K562 (cell line): ENCODE measurements around the gene PLEKHH3. TPM values are rescaled to one million over a fixed set of nuclear protein-coding genes. Genes with fewer than 3 reads are reported as not detected.

Experiments
- ARID1B ChIP-seq: fragments of 450-650 bp; IDR thresholded peaks from 2 replicates; pipeline ENCODE4 v1.6.1; 2016; ENCODE audit warnings: antibody characterized with exemption, mild to moderate bottlenecking, inconsistent platforms
- ARID2 ChIP-seq: fragments of 450-650 bp; IDR thresholded peaks from 2 replicates; pipeline ENCODE4 v1.6.1; 2017; ENCODE audit warnings: antibody characterized with exemption, mild to moderate bottlenecking
- E2F3 ChIP-seq: fragments of 250-450 bp; sonication (Bioruptor Pico); IDR thresholded peaks from 2 replicates; pipeline ENCODE4 v1.4.0; 2020; ENCODE audit warnings: mild to moderate bottlenecking
- ESRRA ChIP-seq: fragments of 450-650 bp; IDR thresholded peaks from 2 replicates; pipeline ENCODE4 v1.6.1; 2014; ENCODE audit warnings: low read depth, mild to moderate bottlenecking, moderate library complexity, borderline replicate concordance
- GATAD2A ChIP-seq: fragments of 450-650 bp; IDR thresholded peaks from 2 replicates; pipeline ENCODE4 v1.6.1; 2017
- GTF2F1 ChIP-seq: IDR thresholded peaks from 2 replicates; pipeline ENCODE4 v1.6.1; 2011; ENCODE audit warnings: low read depth, low read length, improper control_type of control experiment
- HDGF ChIP-seq: fragments of 450-650 bp; IDR thresholded peaks from 2 replicates; pipeline ENCODE4 v1.6.1; 2016
- KLF16 ChIP-seq: IDR thresholded peaks from 2 replicates; pipeline ENCODE4 v1.6.1; 2016; ENCODE audit warnings: antibody characterized with exemption
- MEF2D ChIP-seq: conservative IDR thresholded peaks from 2 replicates; pipeline ENCODE4 v1.6.1; 2016; ENCODE audit warnings: low read depth, missing genetic modification characterization, missing compliant biosample characterization
- NFE2 ChIP-seq: IDR thresholded peaks from 2 replicates; pipeline ENCODE4 v1.6.1; 2014; ENCODE audit warnings: antibody characterized with exemption, low read depth
- NFIX ChIP-seq: fragments of 250-450 bp; sonication (Bioruptor Pico); IDR thresholded peaks from 2 replicates; pipeline ENCODE4 v1.4.0; 2020; ENCODE audit warnings: low read depth, mild to moderate bottlenecking, moderate library complexity
- NFYB ChIP-seq: IDR thresholded peaks from 2 replicates; pipeline ENCODE4 v1.6.1; 2011; ENCODE audit warnings: mild to moderate bottlenecking, moderate library complexity; ENCODE audit not compliant: insufficient read length; ENCODE audit errors: extremely low read depth
- NR1H2 ChIP-seq: sonication (generic); formaldehyde crosslinking; IDR thresholded peaks from 2 replicates; pipeline ENCODE4 v1.4.0; 2020; ENCODE audit warnings: mild to moderate bottlenecking, missing genetic modification reagents
- NR2C1 ChIP-seq, 2 experiments: fragments of 450-650 bp; IDR thresholded peaks; 2 replicates each; pipeline ENCODE4 v1.6.1; 2017; ENCODE audit warnings: mild to moderate bottlenecking in 2 of 2, antibody characterized with exemption in 1 of 2, inconsistent platforms in 1 of 2, missing compliant biosample characterization in 1 of 2, missing genetic modification characterization in 1 of 2
- POLR2A ChIP-seq: fragments of 450-650 bp; conservative IDR thresholded peaks from 2 replicates; pipeline ENCODE4 v1.6.1; 2016
- POLR2AphosphoS5 ChIP-seq: IDR thresholded peaks from 2 replicates; pipeline ENCODE4 v1.6.1; 2011; ENCODE audit warnings: mild to moderate bottlenecking, low read depth, low read length, moderate library complexity; ENCODE audit not compliant: control insufficient read depth, insufficient read depth
- POU5F1 ChIP-seq: fragments of 150-350 bp; IDR thresholded peaks from 2 replicates; pipeline ENCODE4 v1.6.1; 2014; ENCODE audit warnings: borderline replicate concordance, low read length, low read depth, mild to moderate bottlenecking; ENCODE audit not compliant: partially characterized antibody
- SMAD2 ChIP-seq: fragments of 150-350 bp; IDR thresholded peaks from 2 replicates; pipeline ENCODE4 v1.6.1; 2014; ENCODE audit warnings: low read depth, mild to moderate bottlenecking, low read length
- TCF7L2 ChIP-seq: fragments of 150-350 bp; IDR thresholded peaks from 2 replicates; pipeline ENCODE4 v1.6.1; 2016; ENCODE audit warnings: low read depth, mild to moderate bottlenecking, low read length, moderate library complexity
- YBX1 ChIP-seq: fragments of 450-650 bp; IDR thresholded peaks from 2 replicates; pipeline ENCODE4 v1.7.1; 2016; ENCODE audit warnings: mild to moderate bottlenecking
- ZNF143 ChIP-seq: sonication (generic); formaldehyde crosslinking; IDR thresholded peaks from 2 replicates; pipeline ENCODE4 v1.9.0; 2022; ENCODE audit warnings: mild to moderate bottlenecking, missing genetic modification reagents
- ZNF174 ChIP-seq: fragments of 250-450 bp; sonication (Bioruptor Pico); IDR thresholded peaks from 2 replicates; pipeline ENCODE4 v1.4.0; 2020; ENCODE audit warnings: mild to moderate bottlenecking
- ZNF707 ChIP-seq: fragments of 250-450 bp; sonication (Bioruptor Pico); conservative IDR thresholded peaks from 2 replicates; pipeline ENCODE4 v1.8.0; 2022; ENCODE audit warnings: inconsistent platforms, mild to moderate bottlenecking, moderate library complexity
- polyA plus RNA-seq, 8 experiments: library from polyadenylated mRNA; depleted of rRNA in 4 of 8; stranded (reverse) in 5 of 8; unstranded in 3 of 8; fragments of >200 nt; fragmentation: Nextera tagmentation in 2 of 8; fragmentation: Illumina TruSeq in 1 of 8; extraction: Ambion mirVana in 2 of 8; extraction: Trizol in 1 of 8; gene quantifications; 2 replicates each; pipeline versions ENCODE4 v1.2.1 to v1.2.3, GENCODE V29; 2011 to 2014; ENCODE audit warnings: inconsistent platforms in 1 of 8, missing spikeins in 1 of 8
- total RNA-seq, 7 experiments: library from RNA; depleted of rRNA in 6 of 7; stranded (reverse); fragments of >200 nt in 6 of 7; fragmentation: Illumina TruSeq in 2 of 7; extraction: Trizol in 2 of 7; gene quantifications; 2 replicates each; pipeline versions ENCODE4 v1.2.1 to v1.2.3, GENCODE V29; 2011 to 2021; ENCODE audit warnings: low replicate concordance in 1 of 7
- TF ChIP-seq, protein P1 (sequence below): fragments of 250-450 bp; sonication (Bioruptor Pico); IDR thresholded peaks from 2 replicates; pipeline ENCODE4 v1.4.0; 2020; ENCODE audit warnings: borderline replicate concordance
- TF ChIP-seq, protein P2 (sequence below): fragments of 450-650 bp; formaldehyde crosslinking; IDR thresholded peaks from 2 replicates; pipeline ENCODE4 v1.4.0; 2020; ENCODE audit warnings: mild to moderate bottlenecking, moderate library complexity
- TF ChIP-seq, protein P3 (sequence below): fragments of 450-650 bp; IDR thresholded peaks from 2 replicates; pipeline ENCODE4 v1.6.1; 2016; ENCODE audit warnings: missing biosample characterization, missing genetic modification characterization
- TF ChIP-seq, protein P4 (sequence below): fragments of 450-650 bp; IDR thresholded peaks from 2 replicates; pipeline ENCODE4 v1.6.1; 2017; ENCODE audit warnings: mild to moderate bottlenecking, moderate library complexity

Gene PLEKHH3
- total and polyA plus RNA-seq, 9 of the 15 experiments (the other 6 are each of a cell fraction or from before 2014, with no cell fraction given): 0.58 to 34.5 (median 5.0) TPM

DNA sequence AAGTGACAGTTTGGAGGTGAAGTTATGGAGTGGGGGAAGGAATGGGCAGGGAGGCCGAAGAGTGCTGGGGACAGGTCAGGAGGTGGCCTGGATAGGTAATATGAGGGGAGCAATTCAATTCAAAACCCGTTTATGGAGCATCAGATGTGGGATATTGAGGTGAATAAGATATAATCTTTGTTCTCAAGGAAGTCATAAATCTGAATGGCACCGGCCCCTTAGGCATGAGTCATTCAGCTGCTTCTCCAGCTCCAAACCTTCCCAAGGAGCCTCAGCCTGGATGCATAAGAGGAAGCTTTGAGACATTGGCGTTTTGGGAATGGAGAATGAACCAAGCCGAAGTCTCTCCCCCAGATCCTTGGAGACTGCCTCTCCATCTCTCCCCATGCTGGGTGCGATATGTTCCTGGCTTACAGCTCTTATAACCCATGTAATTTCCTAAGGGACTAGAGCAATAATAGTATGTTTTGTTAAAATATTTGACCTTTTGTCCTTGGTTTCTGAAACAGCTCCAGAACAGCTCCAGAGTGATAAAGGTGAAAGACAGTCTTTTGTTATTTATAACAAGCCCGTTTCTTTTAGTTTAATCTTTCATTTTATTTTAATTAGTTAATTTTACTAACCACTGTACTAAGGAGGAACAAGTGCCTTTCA is 16.0 kb downstream of the PLEKHH3 start (continued):
- no peak for TF ChIP-seq NR2C1 (IDR thresholded peaks at IDR 0.05)
- TF ChIP-seq NR2C1 (tag; IDR thresholded peaks at IDR 0.05): no peak
- TF ChIP-seq YBX1: no peak
- TF ChIP-seq POU5F1: no peak
- TF ChIP-seq E2F3: no peak
- TF ChIP-seq ESRRA: peak; percentile 95; the same call in 1 of the 2 replicates
- TF ChIP-seq, protein P1, sequence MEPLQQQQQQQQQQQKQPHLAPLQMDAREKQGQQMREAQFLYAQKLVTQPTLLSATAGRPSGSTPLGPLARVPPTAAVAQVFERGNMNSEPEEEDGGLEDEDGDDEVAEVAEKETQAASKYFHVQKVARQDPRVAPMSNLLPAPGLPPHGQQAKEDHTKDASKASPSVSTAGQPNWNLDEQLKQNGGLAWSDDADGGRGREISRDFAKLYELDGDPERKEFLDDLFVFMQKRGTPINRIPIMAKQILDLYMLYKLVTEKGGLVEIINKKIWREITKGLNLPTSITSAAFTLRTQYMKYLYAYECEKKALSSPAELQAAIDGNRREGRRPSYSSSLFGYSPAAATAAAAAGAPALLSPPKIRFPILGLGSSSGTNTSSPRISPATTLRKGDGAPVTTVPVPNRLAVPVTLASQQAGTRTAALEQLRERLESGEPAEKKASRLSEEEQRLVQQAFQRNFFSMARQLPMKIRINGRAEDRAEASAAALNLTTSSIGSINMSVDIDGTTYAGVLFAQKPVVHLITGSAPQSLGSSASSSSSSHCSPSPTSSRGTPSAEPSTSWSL (CRISPR knock-in tag): no peak
- no peak for TF ChIP-seq ZNF174 (CRISPR knock-in tag)
- TF ChIP-seq, protein P2, sequence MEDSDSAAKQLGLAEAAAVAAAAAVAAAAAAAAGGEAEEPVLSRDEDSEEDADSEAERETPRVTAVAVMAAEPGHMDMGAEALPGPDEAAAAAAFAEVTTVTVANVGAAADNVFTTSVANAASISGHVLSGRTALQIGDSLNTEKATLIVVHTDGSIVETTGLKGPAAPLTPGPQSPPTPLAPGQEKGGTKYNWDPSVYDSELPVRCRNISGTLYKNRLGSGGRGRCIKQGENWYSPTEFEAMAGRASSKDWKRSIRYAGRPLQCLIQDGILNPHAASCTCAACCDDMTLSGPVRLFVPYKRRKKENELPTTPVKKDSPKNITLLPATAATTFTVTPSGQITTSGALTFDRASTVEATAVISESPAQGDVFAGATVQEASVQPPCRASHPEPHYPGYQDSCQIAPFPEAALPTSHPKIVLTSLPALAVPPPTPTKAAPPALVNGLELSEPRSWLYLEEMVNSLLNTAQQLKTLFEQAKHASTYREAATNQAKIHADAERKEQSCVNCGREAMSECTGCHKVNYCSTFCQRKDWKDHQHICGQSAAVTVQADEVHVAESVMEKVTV (CRISPR knock-in tag): no peak
- TF ChIP-seq GTF2F1: no peak
- peak; percentile 37; the same call in 1 of the 2 replicates for TF ChIP-seq GATAD2A
- TF ChIP-seq ZNF143 (CRISPR knock-in tag): no peak
- TF ChIP-seq POLR2AphosphoS5: no peak
- TF ChIP-seq, protein P3, sequence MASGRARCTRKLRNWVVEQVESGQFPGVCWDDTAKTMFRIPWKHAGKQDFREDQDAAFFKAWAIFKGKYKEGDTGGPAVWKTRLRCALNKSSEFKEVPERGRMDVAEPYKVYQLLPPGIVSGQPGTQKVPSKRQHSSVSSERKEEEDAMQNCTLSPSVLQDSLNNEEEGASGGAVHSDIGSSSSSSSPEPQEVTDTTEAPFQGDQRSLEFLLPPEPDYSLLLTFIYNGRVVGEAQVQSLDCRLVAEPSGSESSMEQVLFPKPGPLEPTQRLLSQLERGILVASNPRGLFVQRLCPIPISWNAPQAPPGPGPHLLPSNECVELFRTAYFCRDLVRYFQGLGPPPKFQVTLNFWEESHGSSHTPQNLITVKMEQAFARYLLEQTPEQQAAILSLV (tag): no peak
- TF ChIP-seq ARID1B: peak; percentile 83
- no peak for TF ChIP-seq NFIX (CRISPR knock-in tag)
- TF ChIP-seq ZNF707 (CRISPR knock-in tag): no peak
- no peak for TF ChIP-seq SMAD2
- no peak for TF ChIP-seq NR1H2
- TF ChIP-seq NFE2: peak; percentile 46; the same call in 1 of the 2 replicates
- no peak for TF ChIP-seq POLR2A
- TF ChIP-seq, protein P4, sequence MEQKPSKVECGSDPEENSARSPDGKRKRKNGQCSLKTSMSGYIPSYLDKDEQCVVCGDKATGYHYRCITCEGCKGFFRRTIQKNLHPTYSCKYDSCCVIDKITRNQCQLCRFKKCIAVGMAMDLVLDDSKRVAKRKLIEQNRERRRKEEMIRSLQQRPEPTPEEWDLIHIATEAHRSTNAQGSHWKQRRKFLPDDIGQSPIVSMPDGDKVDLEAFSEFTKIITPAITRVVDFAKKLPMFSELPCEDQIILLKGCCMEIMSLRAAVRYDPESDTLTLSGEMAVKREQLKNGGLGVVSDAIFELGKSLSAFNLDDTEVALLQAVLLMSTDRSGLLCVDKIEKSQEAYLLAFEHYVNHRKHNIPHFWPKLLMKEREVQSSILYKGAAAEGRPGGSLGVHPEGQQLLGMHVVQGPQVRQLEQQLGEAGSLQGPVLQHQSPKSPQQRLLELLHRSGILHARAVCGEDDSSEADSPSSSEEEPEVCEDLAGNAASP: no peak
- no peak for TF ChIP-seq NFYB
- no peak for TF ChIP-seq ARID2
- TF ChIP-seq KLF16: no peak
- no peak for TF ChIP-seq MEF2D (tag)
- TF ChIP-seq TCF7L2: no peak
- no peak for TF ChIP-seq HDGF
